DMS53 treated with DMSO at 0.1 percent for 48 hours (cell line): ENCODE data around the gene SDK2.

ENCODE experiments used
- DNase-seq: peaks from one replicate; lab custom pipeline; 2025; ENCODE audit not compliant: unreplicated experiment; lab: John Stamatoyannopoulos, UW

SDK2 gene

GRCh38 chr17:73654241-73654640, 10.0 kb upstream of the SDK2 start:
- no peak for DNase-seq

- DNase-seq, result no peak
These were observed 9.6 kb upstream of the SDK2 start for GRCh38 chr17:73653810-73654209.

GRCh38 chr17:73652886-73653480, 8.7 kb upstream of the SDK2 start:
- DNase-seq, result no peak

GRCh38 chr17:73650617-73651200, 6.5 kb upstream of the SDK2 start:
- no peak for DNase-seq

GRCh38 chr17:73650140-73650539, 5.9 kb upstream of the SDK2 start:
- no peak for DNase-seq

- DNase-seq, result no peak
These were observed 4.7 kb upstream of the SDK2 start for GRCh38 chr17:73648974-73649373.

- no peak for DNase-seq
These were observed 4.2 kb upstream of the SDK2 start for GRCh38 chr17:73648543-73648820.

GRCh38 chr17:73647772-73648542, 3.7 kb upstream of the SDK2 start:
- DNase-seq, result no peak

GRCh38 chr17:73647301-73647695, 3.1 kb upstream of the SDK2 start:
- DNase-seq, result no peak

GRCh38 chr17:73646409-73647300, 2.4 kb upstream of the SDK2 start:
- no peak for DNase-seq

GRCh38 chr17:73645050-73645871, 1.0 kb upstream of the SDK2 start:
- no peak for DNase-seq

GRCh38 chr17:73643852-73644144, 447 bp downstream of the SDK2 start:
- DNase-seq, result no peak

- DNase-seq, result no peak
These were observed 1.0 kb downstream of the SDK2 start for GRCh38 chr17:73643001-73643851.

GRCh38 chr17:73642659-73643000, 1.6 kb downstream of the SDK2 start:
- no peak for DNase-seq

- DNase-seq, result no peak
These were observed 2.2 kb downstream of the SDK2 start for GRCh38 chr17:73641826-73642600.

GRCh38 chr17:73640691-73641090, 3.6 kb downstream of the SDK2 start:
- no peak for DNase-seq

- no peak for DNase-seq
These were observed 4.3 kb downstream of the SDK2 start for GRCh38 chr17:73639932-73640331.

GRCh38 chr17:73639322-73639721, 4.9 kb downstream of the SDK2 start:
- DNase-seq, result no peak

- no peak for DNase-seq
These were observed 5.7 kb downstream of the SDK2 start for GRCh38 chr17:73638556-73638955.

GRCh38 chr17:73637866-73638265, 6.4 kb downstream of the SDK2 start:
- no peak for DNase-seq
